Neuronal stem cell (in vitro differentiated cells): ENCODE data around the gene CRHR1.

Experiments used
- DNase-seq: peaks from one replicate; pipeline ENCODE4 v3.0.0-alpha.2; 2013; ENCODE audit warnings: low spot score
- H2AFZ ChIP-seq: one replicate; pipeline ENCODE4 v1.6.1; 2013; ENCODE audit warnings: mild to moderate bottlenecking, low read length, inconsistent platforms
- H2AK5ac ChIP-seq: 2 replicates; pipeline ENCODE4 v1.6.1; 2013; ENCODE audit warnings: low read depth, mild to moderate bottlenecking, inconsistent platforms, low read length, moderate library complexity, mixed read lengths
- H2BK120ac ChIP-seq: 2 replicates; pipeline ENCODE4 v1.6.1; 2013; ENCODE audit warnings: low read depth, mild to moderate bottlenecking, inconsistent platforms, low read length, moderate library complexity, mixed read lengths
- H2BK12ac ChIP-seq: one replicate; pipeline ENCODE4 v1.6.1; 2013; ENCODE audit warnings: low read length, inconsistent platforms
- H2BK15ac ChIP-seq: 2 replicates; pipeline ENCODE4 v1.6.1; 2013; ENCODE audit warnings: mild to moderate bottlenecking, low read length, inconsistent platforms, mixed read lengths
- H2BK5ac ChIP-seq: one replicate; pipeline ENCODE4 v1.6.1; 2013; ENCODE audit warnings: inconsistent platforms, mild to moderate bottlenecking, low read length, moderate library complexity
- H3K14ac ChIP-seq: one replicate; pipeline ENCODE4 v1.6.1; 2013; ENCODE audit warnings: low read length, inconsistent platforms
- H3K18ac ChIP-seq: 2 replicates; pipeline ENCODE4 v1.6.1; 2013; ENCODE audit warnings: low read length, inconsistent platforms
- H3K23ac ChIP-seq: 2 replicates; pipeline ENCODE4 v1.6.1; 2013; ENCODE audit warnings: low read depth, mild to moderate bottlenecking, mixed read lengths, low read length, inconsistent platforms; ENCODE audit not compliant: poor library complexity
- H3K27ac ChIP-seq: replicated peaks from 3 replicates; pipeline ENCODE4 v1.5.1; 2013; ENCODE audit warnings: low read length, inconsistent platforms
- H3K27me3 ChIP-seq, 3 experiments: 2 replicates each; pipeline ENCODE4 v1.6.1; 2013; ENCODE audit warnings: low read length in 3 of 3, mild to moderate bottlenecking in 2 of 3, inconsistent platforms in 1 of 3, low read depth in 1 of 3, mixed read lengths in 1 of 3, moderate library complexity in 1 of 3; ENCODE audit not compliant: control insufficient read depth in 3 of 3, insufficient read depth in 3 of 3
- H3K36me3 ChIP-seq, 2 donors: replicated peaks in 1 of 2; 2 replicates each; pipeline ENCODE4 v1.6.1; 2013; ENCODE audit warnings: low read length in 2 of 2; ENCODE audit not compliant: control insufficient read depth in 2 of 2, insufficient read depth in 2 of 2
- H3K4ac ChIP-seq: 2 replicates; pipeline ENCODE4 v1.6.1; 2013; ENCODE audit warnings: inconsistent platforms, mild to moderate bottlenecking, low read length, moderate library complexity
- H3K4me1 ChIP-seq, 2 donors: 1 replicate in 1 of 2; 2 replicates in 1 of 2; pipeline ENCODE4 v1.6.1; 2013; ENCODE audit warnings: low read length in 2 of 2, low read depth in 1 of 2; ENCODE audit not compliant: control insufficient read depth in 2 of 2, insufficient read depth in 1 of 2
- H3K4me2 ChIP-seq: one replicate; pipeline ENCODE4 v1.6.1; 2013; ENCODE audit warnings: mild to moderate bottlenecking, low read length, inconsistent platforms; ENCODE audit not compliant: insufficient read depth, poor library complexity, severe bottlenecking
- H3K4me3 ChIP-seq, 2 donors: 2 replicates each; pipeline ENCODE4 v1.5.1; 2013; ENCODE audit warnings: low read length in 2 of 2, mild to moderate bottlenecking in 2 of 2, inconsistent platforms in 1 of 2, moderate library complexity in 1 of 2
- H3K79me1 ChIP-seq: one replicate; pipeline ENCODE4 v1.6.1; 2013; ENCODE audit warnings: low read depth, mild to moderate bottlenecking, inconsistent platforms, low read length, moderate library complexity
- H3K9ac ChIP-seq: one replicate; pipeline ENCODE4 v1.6.1; 2013; ENCODE audit warnings: mild to moderate bottlenecking, low read depth, low read length, inconsistent platforms; ENCODE audit not compliant: poor library complexity
- H3K9me3 ChIP-seq, 2 donors: replicated peaks in 1 of 2; 2 replicates each; pipeline versions ENCODE3 to v1.6.1; 2013; ENCODE audit warnings: low read length in 2 of 2, mild to moderate bottlenecking in 2 of 2, inconsistent platforms in 1 of 2, low read depth in 1 of 2, mixed read lengths in 1 of 2, moderate library complexity in 1 of 2; ENCODE audit not compliant: control insufficient read depth in 2 of 2, insufficient read depth in 1 of 2
- H4K8ac ChIP-seq: one replicate; pipeline ENCODE4 v1.6.1; 2013; ENCODE audit warnings: low read depth, mild to moderate bottlenecking, inconsistent platforms, low read length, moderate library complexity
- H4K91ac ChIP-seq: one replicate; pipeline ENCODE4 v1.6.1; 2013; ENCODE audit warnings: low read length, low read depth, mild to moderate bottlenecking, inconsistent platforms; ENCODE audit not compliant: poor library complexity
- WGBS, 2 donors: extraction: QIAGEN DNeasy Blood & Tissue Kit; methylation state at CpG; one replicate each; pipeline ENCODE4 v1.1.7; 2013; ENCODE audit warnings: missing lambda C conversion rate in 2 of 2, mixed read lengths in 1 of 2; ENCODE audit not compliant: insufficient read length in 2 of 2, insufficient replicate concordance in 1 of 2; ENCODE audit errors: extremely low coverage in 2 of 2; 5-methylcytosine and 5-hydroxymethylcytosine counted together

CRHR1 gene

GRCh38 chr17:45775576-45776011 is 8.5 kb upstream of the CRHR1 start:
- H2AK5ac ChIP-seq = peak overlapping the region; percentile 53
- H3K27me3 ChIP-seq = peaks cover 0 to 22% (median 0%) of the 10 kb centered on the region in 3 experiments
- H3K18ac ChIP-seq = peak overlapping the region; percentile 21
- no peak overlapping the region for H3K14ac ChIP-seq
- no peaks in the 10 kb centered on the region for H3K79me1 ChIP-seq
- H3K4ac ChIP-seq = no peak overlapping the region
- no peak overlapping the region for H3K4me2 ChIP-seq
- H3K23ac ChIP-seq = peak overlapping the region; percentile 40
- H2BK5ac ChIP-seq = peak overlapping the region; percentile 89
- WGBS, 2 donors = no CpG with 5 or more reads among the region's 4 CpGs
- no peak for DNase-seq
- H3K4me1 ChIP-seq = peaks cover 4 to 22% of the 10 kb centered on the region in 2 donors
- no peak overlapping the region for H2BK12ac ChIP-seq
- no peak overlapping the region for H4K91ac ChIP-seq
- no peak overlapping the region for H4K8ac ChIP-seq
- H3K27ac ChIP-seq = no peak overlapping the region
- no peak overlapping the region for H2BK120ac ChIP-seq
- no peaks in the 10 kb centered on the region for H3K9me3 ChIP-seq
- H3K36me3 ChIP-seq = no peaks in the 10 kb centered on the region
- H2AFZ ChIP-seq = no peak overlapping the region
- H2BK15ac ChIP-seq = no peak overlapping the region
- no peak overlapping the region for H3K9ac ChIP-seq
- H3K4me3 ChIP-seq = no peak overlapping the region

GRCh38 chr17:45776896-45777295 is 7.2 kb upstream of the CRHR1 start:
- Histone ChIP-seq H4K8ac (no peak overlapping the region), H3K4me3 (no peak overlapping the region), H3K9ac (no peak overlapping the region), H3K14ac (no peak overlapping the region), H2BK5ac (no peak overlapping the region), H3K27ac (no peak overlapping the region), H2AK5ac (no peak overlapping the region), H3K36me3 (no peaks in the 10 kb centered on the region), H3K4me2 (no peak overlapping the region), H4K91ac (no peak overlapping the region), H2AFZ (no peak overlapping the region), H2BK120ac (no peak overlapping the region), H3K27me3 (peaks cover 0 to 23% (median 0%) of the 10 kb centered on the region in 3 experiments), H3K18ac (no peak overlapping the region), H3K4me1 (peaks cover 0 to 12% of the 10 kb centered on the region in 2 donors), H3K4ac (no peak overlapping the region), H3K79me1 (no peaks in the 10 kb centered on the region), H2BK15ac (no peak overlapping the region), H3K23ac (no peak overlapping the region), H2BK12ac (no peak overlapping the region), H3K9me3 (no peaks in the 10 kb centered on the region)
- WGBS, 2 donors = no CpG with 5 or more reads among the region's 7 CpGs
- no peak for DNase-seq

- no peak overlapping the region for H3K18ac ChIP-seq
- H3K9me3 ChIP-seq = no peaks in the 10 kb centered on the region
- no peak overlapping the region for H2AK5ac ChIP-seq
- no CpG with 5 or more reads among the region's 3 CpGs for WGBS, 2 donors
- peaks cover 0 to 12% of the 10 kb centered on the region in 2 donors for H3K4me1 ChIP-seq
- H4K91ac ChIP-seq = no peak overlapping the region
- H3K79me1 ChIP-seq = no peaks in the 10 kb centered on the region
- H2BK12ac ChIP-seq = no peak overlapping the region
- H3K4me3 ChIP-seq = peak overlapping the region in 1 of 2 donors; percentile 5
- no peak overlapping the region for H3K23ac ChIP-seq
- no peak overlapping the region for H4K8ac ChIP-seq
- no peak overlapping the region for H2BK120ac ChIP-seq
- no peak overlapping the region for H3K14ac ChIP-seq
- DNase-seq = no peak
- H3K4ac ChIP-seq = no peak overlapping the region
- H3K27me3 ChIP-seq = peaks cover 0 to 27% (median 0%) of the 10 kb centered on the region in 3 experiments
- H2AFZ ChIP-seq = no peak overlapping the region
- no peak overlapping the region for H3K4me2 ChIP-seq
- H3K36me3 ChIP-seq = no peaks in the 10 kb centered on the region
- H2BK5ac ChIP-seq = no peak overlapping the region
- H3K27ac ChIP-seq = no peak overlapping the region
- no peak overlapping the region for H2BK15ac ChIP-seq
- no peak overlapping the region for H3K9ac ChIP-seq
These were observed 6.7 kb upstream of the CRHR1 start for GRCh38 chr17:45777388-45777787.

DNA sequence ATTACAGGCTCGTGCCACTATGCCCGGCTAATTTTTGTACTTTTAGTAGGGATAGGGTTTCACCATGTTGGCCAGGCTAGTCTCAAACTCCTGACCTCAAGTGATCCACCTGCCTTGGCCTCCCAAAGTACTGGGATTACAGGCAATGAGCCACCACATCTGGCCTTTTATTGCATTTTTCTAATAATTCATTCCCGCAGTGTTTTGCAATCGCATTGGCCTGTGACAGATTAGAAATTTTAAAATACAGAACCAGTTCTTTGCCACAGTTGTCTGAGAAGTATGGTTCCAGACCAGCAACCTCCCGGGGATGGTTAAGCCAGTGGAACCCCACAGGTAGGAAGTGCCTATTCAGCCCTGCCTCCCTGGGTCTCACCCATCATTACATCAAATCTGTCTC is 3.2 kb upstream of the CRHR1 start:
- H3K14ac ChIP-seq = no peak overlapping the region
- no peak overlapping the region for H3K9ac ChIP-seq
- H3K79me1 ChIP-seq = no peaks in the 10 kb centered on the region
- H4K8ac ChIP-seq = no peak overlapping the region
- H2AK5ac ChIP-seq = no peak overlapping the region
- H3K9me3 ChIP-seq = no peaks in the 10 kb centered on the region
- no peak overlapping the region for H2BK120ac ChIP-seq
- H3K18ac ChIP-seq = no peak overlapping the region
- peaks cover 2 to 12% of the 10 kb centered on the region in 2 donors for H3K4me1 ChIP-seq
- no peak overlapping the region for H2AFZ ChIP-seq
- H2BK15ac ChIP-seq = no peak overlapping the region
- no peak overlapping the region for H3K23ac ChIP-seq
- peaks cover 0 to 55% (median 24%) of the 10 kb centered on the region in 3 experiments for H3K27me3 ChIP-seq
- H4K91ac ChIP-seq = no peak overlapping the region
- no peak overlapping the region for H2BK5ac ChIP-seq
- no CpG with 5 or more reads among the region's 5 CpGs for WGBS, 2 donors
- no peak overlapping the region for H3K4me2 ChIP-seq
- DNase-seq = no peak
- H3K4me3 ChIP-seq = no peak overlapping the region
- no peak overlapping the region for H2BK12ac ChIP-seq
- H3K36me3 ChIP-seq = no peaks in the 10 kb centered on the region
- no peak overlapping the region for H3K27ac ChIP-seq
- no peak overlapping the region for H3K4ac ChIP-seq
